Transverse colon (tissue), 4 donors: ENCODE data around the gene SRRT. TPM values are rescaled to one million over a fixed set of nuclear protein-coding genes. Genes with fewer than 3 reads are reported as not detected.

ENCODE experiments used
- DNase-seq: peaks from one replicate; pipeline ENCODE4 v3.0.0-alpha.2; 2019
- H3K27ac ChIP-seq, 4 donors: fragments of 200-600 bp; sonication (generic); 2 replicates each; pipeline ENCODE4 v1.5.1; 2016 to 2018; ENCODE audit warnings: inconsistent platforms in 4 of 4
- H3K27me3 ChIP-seq: fragments of 200-600 bp; sonication (generic); 2 replicates; pipeline ENCODE4 v1.5.1; 2017; ENCODE audit warnings: inconsistent platforms
- H3K36me3 ChIP-seq, 4 donors: fragments of 200-600 bp; sonication (generic); 2 replicates each; pipeline ENCODE4 v1.5.1; 2017 to 2019; ENCODE audit warnings: inconsistent platforms in 4 of 4
- H3K4me1 ChIP-seq, 4 donors: fragments of 200-600 bp; sonication (generic); 2 replicates each; pipeline ENCODE4 v1.5.1; 2017 to 2020; ENCODE audit warnings: inconsistent platforms in 4 of 4
- H3K4me3 ChIP-seq, 4 donors: fragments of 200-600 bp; sonication (generic); 1 replicate in 1 of 4; 2 replicates in 3 of 4; pipeline versions ENCODE4 v1.5.1 to v1.6.1; 2017 to 2019; ENCODE audit warnings: inconsistent platforms in 4 of 4
- H3K9me3 ChIP-seq, 2 donors: fragments of 200-600 bp; sonication (generic); 2 replicates each; pipeline ENCODE4 v1.5.1; 2017 to 2019; ENCODE audit warnings: inconsistent platforms in 2 of 2
- CTCF ChIP-seq, 5 experiments: fragments of 200-600 bp in 3 of 5; fragments of 450-650 bp in 2 of 5; sonication (generic) in 3 of 5; IDR thresholded peaks; 1 replicate in 2 of 5; 2 replicates in 3 of 5; pipeline ENCODE4 v1.5.1; 2016 to 2017; ENCODE audit warnings: antibody characterized with exemption in 5 of 5, inconsistent platforms in 3 of 5, mild to moderate bottlenecking in 2 of 5, moderate library complexity in 1 of 5
- EP300 ChIP-seq: sonication (generic); formaldehyde crosslinking; IDR thresholded peaks from one replicate; pipeline ENCODE4 v1.6.1; 2017; ENCODE audit warnings: antibody characterized with exemption, low read depth
- POLR2A ChIP-seq: fragments of 450-650 bp; IDR thresholded peaks from one replicate; pipeline ENCODE4 v1.6.1; 2016; ENCODE audit warnings: antibody characterized with exemption, mild to moderate bottlenecking, moderate library complexity
- POLR2AphosphoS5 ChIP-seq, 3 donors: sonication (generic); formaldehyde crosslinking; IDR thresholded peaks; one replicate each; pipeline ENCODE4 v1.6.1; 2016; ENCODE audit warnings: antibody characterized with exemption in 3 of 3
- WGBS, 2 donors: methylation state at CpG; one replicate each; pipeline ENCODE4 v1.1.5; 2018; ENCODE audit warnings: low coverage in 1 of 2; 5-methylcytosine and 5-hydroxymethylcytosine counted together
- in situ Hi-C, 4 donors: fragments of 200-750 bp; cut with MboI; loops; one replicate each; pipeline versions ENCODE4 v1.15.0 to v1.15.1; 2017; ENCODE audit warnings: low sequenced_read_pairs in 3 of 4, low pct_ligation_motif_present in 1 of 4, low pct_unique_long_range_greater_than_20kb in 1 of 4
- intact Hi-C: fragments of 100-400 bp; cut with DNase I; formaldehyde crosslinking; loops from one replicate; pipeline ENCODE4 v1.15.1; 2023; ENCODE audit warnings: low total_unique reads
- total RNA-seq, 4 donors: library from RNA; depleted of rRNA; stranded (reverse); fragments of >200 nt; gene quantifications; one replicate each; pipeline ENCODE4 v1.1.0, GENCODE V29; 2016

SRRT gene
- total RNA-seq, 4 donors from 2014 or later, result 64.6 to 217 (median 103) TPM

GRCh38 chr7:100866729-100867039, 8.2 kb upstream of the SRRT start:
- Histone ChIP-seq H3K27me3 (no peaks in the 10 kb centered on the region), H3K27ac (peak overlapping the region; percentile 92 to 97 (median 96)), H3K4me1 (peaks cover 11 to 39% (median 34%) of the 10 kb centered on the region in 4 donors), H3K4me3 (peak overlapping the region; percentile 17 to 74 (median 70)), H3K9me3 (no peaks in the 10 kb centered on the region), H3K36me3 (no peaks in the 10 kb centered on the region)
- intact Hi-C loops (no loop called here), in situ Hi-C loops (loop anchor here in 1 of 4 donors (25.0 kb wide), 1 partner anchor 154 kb away; the partner anchor contains the start of genes EPO and POP7)
- no peak for DNase-seq
- WGBS, 2 donors, result 43% methylated on average over 5 of the region's 5 CpGs; no CpG with 5 or more reads in 1 of the 2 donors
- TF ChIP-seq POLR2AphosphoS5 (IDR thresholded peaks at IDR 0.05) (no peak), POLR2A (no peak), EP300 (no peak)

GRCh38 chr7:100867040-100867775, 7.7 kb upstream of the SRRT start, which contains the start of gene TRIP6:
Gene TRIP6, plus strand, starts transcription at chr7:100867387. Its CDS starts 111 bp downstream, at chr7:100867498.
- DNase-seq, result peak; percentile 87
- in situ Hi-C loops (loop anchor here in 1 of 4 donors (25.0 kb wide), 1 partner anchor 155 kb away; the partner anchor contains the start of genes EPO and POP7), intact Hi-C loops (no loop called here)
- WGBS, 2 donors, result 2% methylated on average over 11 to 34 of the region's 42 CpGs
- H3K9me3 ChIP-seq, result no peaks in the 10 kb centered on the region
- peaks cover 0 to under 1% (median 0%) of the 10 kb centered on the region in 4 donors for H3K36me3 ChIP-seq
- peak within 1 kb of the TSS; percentile 92 to 97 (median 96) for H3K27ac ChIP-seq
- H3K27me3 ChIP-seq, result no peaks in the 10 kb centered on the region
- H3K4me1 ChIP-seq, result peaks cover 11 to 39% (median 34%) of the 10 kb centered on the region in 4 donors
- H3K4me3 ChIP-seq, result peak within 1 kb of the TSS; percentile 67 to 74 (median 70)
- TF ChIP-seq EP300, result no peak
- no peak for TF ChIP-seq CTCF (IDR thresholded peaks at IDR 0.05)
- TF ChIP-seq POLR2AphosphoS5 (IDR thresholded peaks at IDR 0.05), result peak; percentile 31 to 62 (median 58)

GRCh38 chr7:100867776-100868485, 7.0 kb upstream of the SRRT start:
- H3K27ac ChIP-seq, result peak overlapping the region; percentile 92 to 97 (median 96)
- peaks cover 0 to 4% (median 0%) of the 10 kb centered on the region in 4 donors for H3K36me3 ChIP-seq
- DNase-seq, result peak; percentile 50
- no peaks in the 10 kb centered on the region for H3K9me3 ChIP-seq
- peak overlapping the region; percentile 67 to 74 (median 70) for H3K4me3 ChIP-seq
- no peak for TF ChIP-seq CTCF (IDR thresholded peaks at IDR 0.05)
- TF ChIP-seq EP300, result no peak
- no peak for TF ChIP-seq POLR2A
- TF ChIP-seq POLR2AphosphoS5 (IDR thresholded peaks at IDR 0.05), result no peak
- H3K4me1 ChIP-seq, result peaks cover 11 to 39% (median 34%) of the 10 kb centered on the region in 4 donors
- H3K27me3 ChIP-seq, result no peaks in the 10 kb centered on the region
- intact Hi-C loops, result no loop called here
- in situ Hi-C loops, result loop anchor here in 1 of 4 donors (25.0 kb wide), 1 partner anchor 156 kb away; the partner anchor contains the start of genes EPO and POP7
- WGBS, 2 donors, result 26% methylated on average over 25 of the region's 27 CpGs; no CpG with 5 or more reads in 1 of the 2 donors

- TF ChIP-seq EP300 (no peak), POLR2AphosphoS5 (IDR thresholded peaks at IDR 0.05) (no peak), POLR2A (no peak), CTCF (IDR thresholded peaks at IDR 0.05) (no peak)
- WGBS, 2 donors, result 89 to 94% methylated on average over 6 to 10 of the region's 10 CpGs
- DNase-seq, result no peak
- H3K4me3 ChIP-seq, result peak overlapping the region in 2 of 4 donors; percentile 89 to 91
- peaks cover 0 to 4% (median 0%) of the 10 kb centered on the region in 4 donors for H3K36me3 ChIP-seq
- in situ Hi-C loops, result loop anchor here in 1 of 4 donors (25.0 kb wide), 1 partner anchor 161 kb away; the partner anchor contains the start of genes EPO and POP7
- no peaks in the 10 kb centered on the region for H3K9me3 ChIP-seq
- H3K27ac ChIP-seq, result peak overlapping the region; percentile 93 to 96 (median 95)
- intact Hi-C loops, result no loop called here
- no peaks in the 10 kb centered on the region for H3K27me3 ChIP-seq
- H3K4me1 ChIP-seq, result peaks cover 11 to 41% (median 28%) of the 10 kb centered on the region in 4 donors
Observed at GRCh38 chr7:100873599-100874299, 1.2 kb upstream of the SRRT start.
